ENCODE data around the gene NF2.

DNA sequence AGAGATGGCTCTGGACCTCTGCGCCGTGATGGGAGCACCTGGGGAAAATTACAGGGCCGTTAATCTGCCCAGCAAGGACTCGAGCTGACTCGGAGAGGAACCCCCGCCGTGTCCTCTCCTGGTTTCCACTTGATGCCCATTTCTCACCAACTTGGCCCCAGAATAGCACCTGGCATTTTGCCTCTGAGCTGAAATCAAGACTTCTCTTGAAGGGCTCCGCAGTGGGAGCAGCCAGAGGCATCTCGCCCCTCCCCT, 97.4 kb downstream of the NF2 start:
- no peak for TF ChIP-seq POLR2A (IDR thresholded peaks at IDR 0.05; ENCODE audit: extremely low read depth, insufficient read length)
- TF ChIP-seq, protein P1, sequence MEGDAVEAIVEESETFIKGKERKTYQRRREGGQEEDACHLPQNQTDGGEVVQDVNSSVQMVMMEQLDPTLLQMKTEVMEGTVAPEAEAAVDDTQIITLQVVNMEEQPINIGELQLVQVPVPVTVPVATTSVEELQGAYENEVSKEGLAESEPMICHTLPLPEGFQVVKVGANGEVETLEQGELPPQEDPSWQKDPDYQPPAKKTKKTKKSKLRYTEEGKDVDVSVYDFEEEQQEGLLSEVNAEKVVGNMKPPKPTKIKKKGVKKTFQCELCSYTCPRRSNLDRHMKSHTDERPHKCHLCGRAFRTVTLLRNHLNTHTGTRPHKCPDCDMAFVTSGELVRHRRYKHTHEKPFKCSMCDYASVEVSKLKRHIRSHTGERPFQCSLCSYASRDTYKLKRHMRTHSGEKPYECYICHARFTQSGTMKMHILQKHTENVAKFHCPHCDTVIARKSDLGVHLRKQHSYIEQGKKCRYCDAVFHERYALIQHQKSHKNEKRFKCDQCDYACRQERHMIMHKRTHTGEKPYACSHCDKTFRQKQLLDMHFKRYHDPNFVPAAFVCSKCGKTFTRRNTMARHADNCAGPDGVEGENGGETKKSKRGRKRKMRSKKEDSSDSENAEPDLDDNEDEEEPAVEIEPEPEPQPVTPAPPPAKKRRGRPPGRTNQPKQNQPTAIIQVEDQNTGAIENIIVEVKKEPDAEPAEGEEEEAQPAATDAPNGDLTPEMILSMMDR (IDR thresholded peaks at IDR 0.05; ENCODE audit: low read depth, low read length), result no peak

Measured in NB4 (cell line).